ENCODE data around the gene SV2C. TPM values are rescaled to one million over a fixed set of nuclear protein-coding genes. Genes with fewer than 3 reads are reported as not detected.
"Not testable (repeated sequence)": the region's sequence is repeated elsewhere in the genome, so short reads cannot be mapped to it uniquely, and the experiment has no call there.

SV2C gene
- polyA plus RNA-seq, 1 donor, result 3.0 TPM

- 88% methylated on average over 2 of the region's 4 CpGs for WGBS (ENCODE audit: insufficient coverage, low lambda C conversion rate)
- Histone ChIP-seq H3K4me1 (ENCODE audit: control insufficient read depth, insufficient read depth, low read length) (peaks cover 5% of the 10 kb centered on the region), H3K9me3 (ENCODE audit: control insufficient read depth, low read depth, low read length) (peaks cover 9% of the 10 kb centered on the region), H3K27me3 (ENCODE audit: control insufficient read depth, insufficient read depth, low read length) (no peaks in the 10 kb centered on the region), H3K4me3 (ENCODE audit: low read length) (no peak overlapping the region), H3K27ac (ENCODE audit: low read length) (no peak overlapping the region), H3K36me3 (ENCODE audit: control insufficient read depth, insufficient read depth, low read length) (no peaks in the 10 kb centered on the region)
- DNase-seq, result no peak
These were observed 250.4 kb downstream of the SV2C start for GRCh38 chr5:76333571-76333970.

DNA sequence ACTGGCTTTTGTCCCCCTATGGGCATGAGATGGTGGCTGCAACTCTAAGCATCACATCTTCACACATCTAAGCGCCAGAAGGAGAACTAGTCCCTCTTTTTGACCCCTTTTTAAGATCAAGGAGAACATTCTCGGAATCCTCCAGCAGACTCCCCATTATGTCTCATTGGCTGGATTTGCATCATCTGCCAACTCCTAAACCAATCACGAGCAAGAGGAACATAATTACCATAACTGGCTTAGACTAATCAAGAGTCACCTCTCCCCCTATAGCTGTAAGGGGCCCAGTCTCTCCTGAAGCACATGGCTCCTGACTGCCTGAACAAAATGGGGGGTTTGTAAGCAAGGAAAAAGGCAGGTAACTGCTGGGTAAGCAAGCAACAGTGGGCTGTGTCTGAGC is 251.4 kb downstream of the SV2C start:
- no CpG with 5 or more reads among the region's 3 CpGs for WGBS (ENCODE audit: insufficient coverage, low lambda C conversion rate)
- Histone ChIP-seq H3K9me3 (ENCODE audit: control insufficient read depth, low read depth, low read length) (peaks cover 9% of the 10 kb centered on the region), H3K4me3 (ENCODE audit: low read length) (no peak overlapping the region), H3K27me3 (ENCODE audit: control insufficient read depth, insufficient read depth, low read length) (no peaks in the 10 kb centered on the region), H3K36me3 (ENCODE audit: control insufficient read depth, insufficient read depth, low read length) (no peaks in the 10 kb centered on the region), H3K27ac (ENCODE audit: low read length) (no peak overlapping the region), H3K4me1 (ENCODE audit: control insufficient read depth, insufficient read depth, low read length) (peaks cover 5% of the 10 kb centered on the region)
- no peak for DNase-seq

- not testable (repeated sequence) for H3K4me3 ChIP-seq (ENCODE audit: low read length); H3K4me1 ChIP-seq (ENCODE audit: control insufficient read depth, insufficient read depth, low read length); DNase-seq; H3K27ac ChIP-seq (ENCODE audit: low read length); H3K9me3 ChIP-seq (ENCODE audit: control insufficient read depth, low read depth, low read length); H3K36me3 ChIP-seq (ENCODE audit: control insufficient read depth, insufficient read depth, low read length); H3K27me3 ChIP-seq (ENCODE audit: control insufficient read depth, insufficient read depth, low read length)
- WGBS (ENCODE audit: insufficient coverage, low lambda C conversion rate), result no CpG with 5 or more reads among the region's 5 CpGs
These were observed 252.3 kb downstream of the SV2C start for GRCh38 chr5:76335451-76335850.

DNA sequence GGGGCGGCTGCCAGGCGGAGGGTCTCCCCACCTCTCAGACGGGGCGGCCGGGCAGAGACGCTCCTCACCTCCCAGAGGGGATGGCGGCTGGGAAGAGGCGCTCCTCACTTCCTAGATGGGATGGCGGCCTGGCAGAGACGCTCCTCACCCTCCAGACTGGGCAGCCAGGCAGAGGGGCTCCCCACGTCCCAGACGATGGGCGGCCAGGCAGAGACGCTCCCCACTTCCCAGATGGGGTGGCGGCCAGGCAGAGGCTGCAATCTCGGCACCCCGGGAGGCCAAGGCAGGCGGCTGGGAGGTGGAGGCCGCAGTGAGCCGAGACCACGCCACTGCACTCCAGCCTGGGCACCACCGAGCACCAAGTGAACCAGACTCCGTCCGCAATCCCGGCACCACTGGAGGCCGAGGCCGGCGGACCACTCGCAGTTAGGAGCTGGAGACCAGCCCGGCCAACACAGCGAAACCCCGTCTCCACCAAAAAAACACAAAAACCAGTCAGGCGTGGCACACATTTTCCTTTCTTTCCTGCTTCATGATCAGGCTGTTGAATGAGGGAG is 253.1 kb downstream of the SV2C start:
- not testable (repeated sequence) for H3K27ac ChIP-seq (ENCODE audit: low read length); H3K9me3 ChIP-seq (ENCODE audit: control insufficient read depth, low read depth, low read length); H3K27me3 ChIP-seq (ENCODE audit: control insufficient read depth, insufficient read depth, low read length); DNase-seq; H3K4me1 ChIP-seq (ENCODE audit: control insufficient read depth, insufficient read depth, low read length); H3K36me3 ChIP-seq (ENCODE audit: control insufficient read depth, insufficient read depth, low read length); H3K4me3 ChIP-seq (ENCODE audit: low read length)
- no CpG with 5 or more reads among the region's 33 CpGs for WGBS (ENCODE audit: insufficient coverage, low lambda C conversion rate)

DNA sequence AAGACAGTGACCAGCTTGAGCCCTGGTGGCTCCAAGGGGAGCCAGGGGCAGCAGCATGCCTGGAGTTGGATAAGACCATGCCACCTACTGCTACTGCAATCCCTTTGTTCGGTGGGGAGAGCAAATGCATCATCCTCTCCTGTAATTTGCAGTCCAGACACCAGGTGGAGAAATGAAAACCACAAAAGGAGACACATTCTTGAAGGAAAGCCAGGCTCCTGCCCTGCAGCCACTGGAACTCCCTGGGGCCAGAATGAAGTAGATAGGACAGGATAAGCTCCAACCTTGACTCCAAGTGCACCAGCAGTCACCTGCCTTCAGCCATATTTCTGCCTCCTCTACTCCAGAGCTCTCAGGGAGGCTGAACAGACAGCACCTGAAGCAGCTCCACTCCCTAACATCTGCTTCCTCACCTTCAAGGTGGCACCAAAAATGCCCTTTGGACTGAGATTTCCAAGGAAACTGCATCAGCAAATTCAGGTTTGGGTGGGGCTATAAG is 254.8 kb downstream of the SV2C start:
- WGBS (ENCODE audit: insufficient coverage, low lambda C conversion rate), result no CpG with 5 or more reads among the region's 1 CpG
- H3K4me1 ChIP-seq (ENCODE audit: control insufficient read depth, insufficient read depth, low read length), result peaks cover 5% of the 10 kb centered on the region
- H3K9me3 ChIP-seq (ENCODE audit: control insufficient read depth, low read depth, low read length), result peaks cover 9% of the 10 kb centered on the region
- H3K27ac ChIP-seq (ENCODE audit: low read length), result no peak overlapping the region
- no peak overlapping the region for H3K4me3 ChIP-seq (ENCODE audit: low read length)
- H3K27me3 ChIP-seq (ENCODE audit: control insufficient read depth, insufficient read depth, low read length), result no peaks in the 10 kb centered on the region
- no peaks in the 10 kb centered on the region for H3K36me3 ChIP-seq (ENCODE audit: control insufficient read depth, insufficient read depth, low read length)
- peak; percentile 61 to 80 for DNase-seq

GRCh38 chr5:76339919-76340318 is 256.7 kb downstream of the SV2C start:
- Histone ChIP-seq H3K36me3 (ENCODE audit: control insufficient read depth, insufficient read depth, low read length) (no peaks in the 10 kb centered on the region), H3K4me3 (ENCODE audit: low read length) (no peak overlapping the region), H3K27me3 (ENCODE audit: control insufficient read depth, insufficient read depth, low read length) (no peaks in the 10 kb centered on the region), H3K27ac (ENCODE audit: low read length) (no peak overlapping the region), H3K4me1 (ENCODE audit: control insufficient read depth, insufficient read depth, low read length) (peaks cover 5% of the 10 kb centered on the region), H3K9me3 (ENCODE audit: control insufficient read depth, low read depth, low read length) (peaks cover 9% of the 10 kb centered on the region)
- WGBS (ENCODE audit: insufficient coverage, low lambda C conversion rate), result 86% methylated on average over 1 of the region's 3 CpGs
- no peak for DNase-seq

- DNase-seq, result no peak
- no CpG with 5 or more reads among the region's 7 CpGs for WGBS (ENCODE audit: insufficient coverage, low lambda C conversion rate)
- H3K4me1 ChIP-seq (ENCODE audit: control insufficient read depth, insufficient read depth, low read length), result peaks cover 5% of the 10 kb centered on the region
- peaks cover under 1% of the 10 kb centered on the region for H3K9me3 ChIP-seq (ENCODE audit: control insufficient read depth, low read depth, low read length)
- H3K4me3 ChIP-seq (ENCODE audit: low read length), result no peak overlapping the region
- no peaks in the 10 kb centered on the region for H3K27me3 ChIP-seq (ENCODE audit: control insufficient read depth, insufficient read depth, low read length)
- no peaks in the 10 kb centered on the region for H3K36me3 ChIP-seq (ENCODE audit: control insufficient read depth, insufficient read depth, low read length)
- no peak overlapping the region for H3K27ac ChIP-seq (ENCODE audit: low read length)
These were observed 258.6 kb downstream of the SV2C start for GRCh38 chr5:76341651-76342334.

DNA sequence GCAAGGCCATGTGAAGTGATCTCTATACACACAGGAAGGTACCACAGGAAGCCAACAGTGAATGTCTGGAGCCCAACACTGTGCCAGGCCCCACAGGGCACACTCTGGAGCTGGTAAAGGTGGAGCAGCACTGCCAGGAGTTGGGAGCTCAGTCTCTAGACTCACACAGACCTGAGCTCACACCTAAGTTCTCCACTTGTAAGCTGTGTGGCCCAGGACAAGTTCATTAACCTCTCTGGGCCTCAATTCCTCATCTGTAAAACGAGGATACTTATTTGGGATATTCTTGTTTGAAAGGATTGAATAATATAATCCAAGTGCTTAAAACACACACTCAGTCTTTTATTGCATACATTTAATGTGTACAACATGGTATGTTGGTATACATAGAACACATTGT is 259.3 kb downstream of the SV2C start:
- 100% methylated on average over 1 of the region's 1 CpG for WGBS (ENCODE audit: insufficient coverage, low lambda C conversion rate)
- no peak overlapping the region for H3K27ac ChIP-seq (ENCODE audit: low read length)

GRCh38 chr5:76345582-76345981 is 262.4 kb downstream of the SV2C start:
- no peaks in the 10 kb centered on the region for H3K36me3 ChIP-seq (ENCODE audit: control insufficient read depth, insufficient read depth, low read length)
- H3K4me1 ChIP-seq (ENCODE audit: control insufficient read depth, insufficient read depth, low read length), result no peaks in the 10 kb centered on the region
- H3K4me3 ChIP-seq (ENCODE audit: low read length), result no peak overlapping the region
- no peak for DNase-seq
- WGBS (ENCODE audit: insufficient coverage, low lambda C conversion rate), result no CpG with 5 or more reads among the region's 1 CpG
- H3K9me3 ChIP-seq (ENCODE audit: control insufficient read depth, low read depth, low read length), result no peaks in the 10 kb centered on the region
- no peak overlapping the region for H3K27ac ChIP-seq (ENCODE audit: low read length)
- no peaks in the 10 kb centered on the region for H3K27me3 ChIP-seq (ENCODE audit: control insufficient read depth, insufficient read depth, low read length)

More for the DNA sequence above, 259.3 kb downstream of the SV2C start:
- Histone ChIP-seq H3K27me3 (ENCODE audit: control insufficient read depth, insufficient read depth, low read length) (no peaks in the 10 kb centered on the region), H3K4me1 (ENCODE audit: control insufficient read depth, insufficient read depth, low read length) (peaks cover 5% of the 10 kb centered on the region), H3K4me3 (ENCODE audit: low read length) (no peak overlapping the region), H3K36me3 (ENCODE audit: control insufficient read depth, insufficient read depth, low read length) (no peaks in the 10 kb centered on the region), H3K9me3 (ENCODE audit: control insufficient read depth, low read depth, low read length) (no peaks in the 10 kb centered on the region)
- no peak for DNase-seq

- Histone ChIP-seq H3K27ac (ENCODE audit: low read length) (no peak overlapping the region), H3K27me3 (ENCODE audit: control insufficient read depth, insufficient read depth, low read length) (no peaks in the 10 kb centered on the region), H3K36me3 (ENCODE audit: control insufficient read depth, insufficient read depth, low read length) (no peaks in the 10 kb centered on the region), H3K4me3 (ENCODE audit: low read length) (no peak overlapping the region), H3K9me3 (ENCODE audit: control insufficient read depth, low read depth, low read length) (no peaks in the 10 kb centered on the region), H3K4me1 (ENCODE audit: control insufficient read depth, insufficient read depth, low read length) (no peaks in the 10 kb centered on the region)
- no peak for DNase-seq
- WGBS (ENCODE audit: insufficient coverage, low lambda C conversion rate), result no CpG with 5 or more reads among the region's 4 CpGs
These were observed 268.0 kb downstream of the SV2C start for GRCh38 chr5:76351176-76351575.

DNA sequence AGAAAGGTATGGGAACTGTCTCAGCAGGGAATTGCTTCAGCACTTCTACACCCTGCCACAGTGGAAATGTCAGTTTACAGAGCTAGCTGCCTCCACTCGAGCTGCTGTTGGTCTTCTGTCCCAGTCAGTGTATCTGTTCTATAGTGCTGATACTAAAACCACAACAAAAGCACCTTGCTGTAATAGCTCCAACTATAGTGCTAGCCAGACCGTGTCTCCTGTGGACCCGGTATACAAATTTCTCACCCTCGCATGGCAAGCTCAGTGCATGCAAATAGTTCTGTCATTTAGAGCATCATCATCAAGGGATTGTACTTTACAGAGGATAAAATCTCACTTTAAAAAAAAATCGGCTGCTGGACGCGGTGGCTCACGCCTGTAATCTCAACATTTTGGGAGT is 268.4 kb downstream of the SV2C start:
- no peak overlapping the region for H3K27ac ChIP-seq (ENCODE audit: low read length)
- H3K9me3 ChIP-seq (ENCODE audit: control insufficient read depth, low read depth, low read length), result no peaks in the 10 kb centered on the region
- H3K4me3 ChIP-seq (ENCODE audit: low read length), result no peak overlapping the region
- H3K4me1 ChIP-seq (ENCODE audit: control insufficient read depth, insufficient read depth, low read length), result no peaks in the 10 kb centered on the region
- no peak for DNase-seq
- WGBS (ENCODE audit: insufficient coverage, low lambda C conversion rate), result no CpG with 5 or more reads among the region's 8 CpGs
- no peaks in the 10 kb centered on the region for H3K27me3 ChIP-seq (ENCODE audit: control insufficient read depth, insufficient read depth, low read length)
- H3K36me3 ChIP-seq (ENCODE audit: control insufficient read depth, insufficient read depth, low read length), result no peaks in the 10 kb centered on the region
